GM12878 (cell line): ENCODE measurements around the gene TFF1. TPM values are rescaled to one million over a fixed set of nuclear protein-coding genes. Genes with fewer than 3 reads are reported as not detected.

Source experiments
- ATAC-seq: fragments of 200-7000 bp; cut with Tn5 transposase; 3 replicates; pipeline ENCODE4 v1.9.1; 2020; ENCODE audit warnings: mild to moderate bottlenecking, moderate library complexity
- BruUV-seq: library from RNA; stranded (reverse); fragments of 400-500 nt; replicated peaks from 2 replicates; lab custom pipeline; 2021; lab: Mats Ljungman, UMichigan
- CTCF ChIA-PET: fragments of 300-600 bp; sonication (Branson Sonifier 250); formaldehyde crosslinking; extraction: SDS; loops from one replicate; lab custom pipeline; 2021; ENCODE audit warnings: inconsistent platforms; lab: Yijun Ruan, JAX
- POLR2A ChIA-PET: fragments of 350-600 bp; formaldehyde crosslinking; extraction: SDS; loops from one replicate; lab custom pipeline; 2021; ENCODE audit warnings: inconsistent platforms; lab: Charles Lee
- RAD21 ChIA-PET: fragments of 300-600 bp; sonication (Branson Sonifier 250); formaldehyde crosslinking; loops from one replicate; lab custom pipeline; 2023; ENCODE audit warnings: antibody characterized with exemption; ENCODE audit not compliant: unreplicated experiment; lab: Charles Lee
- SMC1A ChIA-PET: fragments of 300-600 bp; sonication (Branson Sonifier 250); formaldehyde crosslinking; loops from one replicate; lab custom pipeline; 2023; ENCODE audit not compliant: unreplicated experiment, uncharacterized antibody; lab: Charles Lee
- DNase-seq: peaks from one replicate; pipeline ENCODE4 v3.0.0-alpha.2; 2011; ENCODE audit warnings: low read depth, low spot score
- FAIRE-seq: peaks from 3 replicates; lab custom pipeline; 2011; peaks lifted over from hg19 to GRCh38; lab: Jason Lieb, UNC
- H2AFZ ChIP-seq: 2 replicates; pipeline ENCODE4 v1.6.0; 2011; ENCODE audit warnings: low read depth, low read length, control low read depth; ENCODE audit not compliant: control insufficient read depth
- H3K27ac ChIP-seq: 2 replicates; pipeline ENCODE4 v1.5.1; 2011; ENCODE audit warnings: control low read depth; ENCODE audit not compliant: control insufficient read depth, insufficient read depth
- H3K27me3 ChIP-seq, 2 experiments: replicated peaks in 1 of 2; 2 replicates each; pipeline versions ENCODE4 v1.6.0 to v1.6.1; 2011; ENCODE audit warnings: low read length in 1 of 2; ENCODE audit not compliant: control insufficient read depth in 2 of 2, insufficient read depth in 2 of 2
- H3K36me3 ChIP-seq, 2 experiments: 2 replicates each; pipeline ENCODE4 v1.5.1; 2011; ENCODE audit warnings: low read length in 1 of 2; ENCODE audit not compliant: control insufficient read depth in 2 of 2, insufficient read depth in 2 of 2
- H3K4me1 ChIP-seq: 2 replicates; pipeline ENCODE4 v1.6.1; 2011; ENCODE audit warnings: mild to moderate bottlenecking, low read length, moderate library complexity, mixed read lengths; ENCODE audit not compliant: control insufficient read depth, insufficient read depth
- H3K4me2 ChIP-seq: 2 replicates; pipeline ENCODE4 v1.6.0; 2011; ENCODE audit warnings: control low read depth; ENCODE audit not compliant: control insufficient read depth, insufficient read depth
- H3K4me3 ChIP-seq: fragments of 200-600 bp; sonication (generic); 2 replicates; pipeline ENCODE4 v1.5.1; 2016
- H3K79me2 ChIP-seq: 2 replicates; pipeline ENCODE4 v1.6.0; 2011; ENCODE audit warnings: low read length; ENCODE audit not compliant: control insufficient read depth, insufficient read depth
- H3K9ac ChIP-seq: 2 replicates; pipeline ENCODE4 v1.8.0; 2011; ENCODE audit warnings: low read length, control low read depth, mixed read lengths; ENCODE audit not compliant: control insufficient read depth, insufficient read depth
- H3K9me3 ChIP-seq: replicated peaks from 3 replicates; pipeline ENCODE4 v1.5.1; 2011; ENCODE audit warnings: mild to moderate bottlenecking, low read length; ENCODE audit not compliant: control insufficient read depth, insufficient read depth
- H4K20me1 ChIP-seq: 2 replicates; pipeline ENCODE4 v1.6.0; 2011; ENCODE audit not compliant: control insufficient read depth, insufficient read depth
- BHLHE40 ChIP-seq, 2 experiments: fragments of 450-650 bp in 1 of 2; IDR thresholded peaks; 2 replicates each; pipeline ENCODE4 v1.6.1; 2011 to 2017; ENCODE audit warnings: low read depth in 2 of 2, borderline replicate concordance in 1 of 2, improper control_type of control experiment in 1 of 2, low read length in 1 of 2, mild to moderate bottlenecking in 1 of 2
- CEBPZ ChIP-seq: fragments of 150-350 bp; IDR thresholded peaks from 2 replicates; pipeline ENCODE4 v1.6.1; 2016; ENCODE audit warnings: low read depth, low read length
- HDAC2 ChIP-seq: fragments of 200-600 bp; sonication (generic); IDR thresholded peaks from 2 replicates; pipeline ENCODE4 v1.6.1; 2017
- IKZF1 ChIP-seq: fragments of 450-650 bp; conservative IDR thresholded peaks from 2 replicates; pipeline ENCODE4 v1.6.1; 2017; ENCODE audit warnings: antibody characterized with exemption, mild to moderate bottlenecking
- KLF5 ChIP-seq: fragments of 450-650 bp; IDR thresholded peaks from 2 replicates; pipeline ENCODE4 v1.6.1; 2014; ENCODE audit warnings: mild to moderate bottlenecking; ENCODE audit not compliant: partially characterized antibody
- PML ChIP-seq: IDR thresholded peaks from 2 replicates; pipeline ENCODE4 v1.6.1; 2012; ENCODE audit warnings: low read length, inconsistent platforms
- SPI1 ChIP-seq: IDR thresholded peaks from 2 replicates; pipeline ENCODE4 v1.6.1; 2011; ENCODE audit warnings: low read depth, mild to moderate bottlenecking, low read length, moderate library complexity, borderline replicate concordance; ENCODE audit not compliant: insufficient read depth
- SREBF1 ChIP-seq: IDR thresholded peaks from 2 replicates; pipeline ENCODE4 v1.6.1; 2012; ENCODE audit warnings: mild to moderate bottlenecking, low read length
- YBX1 ChIP-seq: fragments of 450-650 bp; IDR thresholded peaks from 2 replicates; pipeline ENCODE4 v1.6.1; 2016; ENCODE audit warnings: antibody characterized with exemption
- WGBS: methylation state at CpG from one replicate; pipeline ENCODE4 v1.1.6; 2016; ENCODE audit warnings: low lambda C conversion rate; ENCODE audit not compliant: insufficient replicate concordance, insufficient coverage; ENCODE audit errors: missing lambda C conversion rate; 5-methylcytosine and 5-hydroxymethylcytosine counted together
- in situ Hi-C: fragments of 300-500 bp; cut with MboI; formaldehyde crosslinking; loops from 9 replicates; pipeline ENCODE4 v1.14.3; 2018; ENCODE audit warnings: mixed read lengths
- intact Hi-C: fragments of 100-400 bp; cut with micrococcal nuclease; formaldehyde crosslinking; loops from one replicate; pipeline ENCODE4 v1.14.2; 2022; ENCODE audit not compliant: unreplicated experiment
- polyA plus RNA-seq, 11 experiments: library from polyadenylated mRNA; depleted of rRNA in 4 of 11; unstranded in 6 of 11; stranded (reverse) in 5 of 11; fragments of >200 nt; fragmentation: Nextera tagmentation in 4 of 11; fragmentation: Illumina TruSeq in 1 of 11; extraction: Ambion mirVana in 4 of 11; extraction: Trizol in 1 of 11; gene quantifications; 1 replicate in 1 of 11; 2 replicates in 10 of 11; pipeline versions ENCODE4 v1.2.1 to v1.2.3, GENCODE V29; 2011 to 2016; ENCODE audit warnings: inconsistent platforms in 2 of 11, missing spikeins in 2 of 11, low read depth in 1 of 11
- total RNA-seq, 4 experiments: library from RNA; depleted of rRNA in 3 of 4; stranded (reverse); fragments of >200 nt in 3 of 4; fragmentation: Illumina TruSeq in 1 of 4; extraction: Trizol in 1 of 4; gene quantifications; 2 replicates each; pipeline versions ENCODE4 v1.2.1 to v1.2.3, GENCODE V29; 2013 to 2021

Gene TFF1
- total and polyA plus RNA-seq, 10 of the 15 experiments (the other 5 are each of a cell fraction or from before 2014, with no cell fraction given), result 0.13 TPM; not detected in 9

DNA sequence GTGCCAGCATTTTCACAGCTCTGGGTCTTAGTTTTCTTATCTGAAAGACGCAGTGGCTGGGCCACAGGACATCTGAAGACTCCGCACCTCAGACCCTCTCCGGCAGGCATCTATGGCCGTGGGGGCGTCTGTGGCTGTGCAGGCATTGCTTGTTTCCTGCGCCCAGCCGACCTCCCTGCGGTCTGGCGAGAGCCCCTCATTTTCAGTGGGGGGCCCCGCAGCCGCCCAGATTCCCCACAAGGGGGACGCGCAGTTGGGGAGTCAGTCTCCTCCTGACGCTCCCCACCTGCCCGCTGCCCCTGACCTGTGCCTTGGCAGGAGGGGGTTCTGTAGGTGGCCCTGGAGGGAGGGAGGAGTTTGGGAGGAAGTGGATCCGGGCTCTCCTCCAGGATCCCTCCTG is 3.5 kb upstream of the TFF1 start:
- RAD21 ChIA-PET, result no interaction called here
- Histone ChIP-seq H3K4me1 (peaks cover 6% of the 10 kb centered on the region; the same call in 1 of the 2 replicates), H3K36me3 (no peaks in the 10 kb centered on the region), H3K9me3 (no peaks in the 10 kb centered on the region), H3K79me2 (no peaks in the 10 kb centered on the region), H3K4me2 (no peak overlapping the region), H3K9ac (no peak overlapping the region), H2AFZ (no peak overlapping the region), H3K4me3 (no peak overlapping the region), H3K27ac (no peak overlapping the region), H4K20me1 (no peaks in the 10 kb centered on the region), H3K27me3 (no peaks in the 10 kb centered on the region)
- in situ Hi-C loops, result no loop called here
- TF ChIP-seq SPI1, result no peak
- TF ChIP-seq HDAC2, result no peak
- TF ChIP-seq PML, result no peak
- no peak for TF ChIP-seq IKZF1
- TF ChIP-seq CEBPZ, result no peak
- no peak for TF ChIP-seq SREBF1
- no peak for TF ChIP-seq YBX1
- no peak for TF ChIP-seq KLF5
- no peak for TF ChIP-seq BHLHE40 (IDR thresholded peaks at IDR 0.05; ENCODE audit: borderline replicate concordance in 1 of 2, low read depth in 2 of 2, low read length in 1 of 2)
- intact Hi-C loops, result no loop called here
- CTCF ChIA-PET, result no interaction called here
- POLR2A ChIA-PET, result no interaction called here
- ATAC-seq, result no peak
- WGBS, result 73% methylated on average over 16 of the region's 16 CpGs
- DNase-seq, result no peak
- SMC1A ChIA-PET, result interaction anchor here (0.5 to 1.5 kb wide), 2 partner anchors 8 to 20 kb away, joined by 3 read pairs; no protein-coding TSS in a partner anchor
- no peak for FAIRE-seq
- no TSS peak for BruUV-seq
